Spinal cord (tissue), 10 donors: ENCODE data around the gene LYSMD2. TPM values are rescaled to one million over a fixed set of nuclear protein-coding genes. Genes with fewer than 3 reads are reported as not detected.

ENCODE experiments used
- DNase-seq, 6 donors: peaks; one replicate each; pipeline versions ENCODE4 v3.0.0 to v3.0.0-alpha.2; 2013 to 2015; ENCODE audit warnings: low spot score in 6 of 6, low read depth in 4 of 6
- H3K27ac ChIP-seq: one replicate; pipeline ENCODE4 v1.5.1; 2013; ENCODE audit warnings: low read depth, low read length, control low read depth
- H3K27me3 ChIP-seq: one replicate; pipeline ENCODE4 v1.6.1; 2013; ENCODE audit warnings: low read length; ENCODE audit not compliant: control insufficient read depth, insufficient read depth
- H3K36me3 ChIP-seq: one replicate; pipeline ENCODE4 v1.6.1; 2013; ENCODE audit warnings: low read length; ENCODE audit not compliant: control insufficient read depth, insufficient read depth
- H3K4me1 ChIP-seq: one replicate; pipeline ENCODE4 v1.6.1; 2013; ENCODE audit warnings: low read length; ENCODE audit not compliant: control insufficient read depth, insufficient read depth
- H3K4me3 ChIP-seq: one replicate; pipeline ENCODE4 v1.5.1; 2013; ENCODE audit warnings: low read depth, low read length, control low read depth
- H3K9me3 ChIP-seq: one replicate; pipeline ENCODE4 v1.6.1; 2013; ENCODE audit warnings: low read length; ENCODE audit not compliant: control insufficient read depth, insufficient read depth
- WGBS: methylation state at CpG from one replicate; pipeline ENCODE4 v1.1.5; 2013; ENCODE audit warnings: missing lambda C conversion rate; ENCODE audit not compliant: insufficient coverage; 5-methylcytosine and 5-hydroxymethylcytosine counted together
- polyA plus RNA-seq, 2 donors: library from polyadenylated mRNA; unstranded; fragments of 120-200 nt; gene quantifications; one replicate each; pipeline ENCODE4 v1.2.1, GENCODE V29; 2013; ENCODE audit not compliant: insufficient read length in 2 of 2
- total RNA-seq, 2 donors: library from RNA; depleted of rRNA in 1 of 2; stranded (reverse); fragments of 120-200 nt in 1 of 2; fragments of >200 nt in 1 of 2; gene quantifications; one replicate each; pipeline versions ENCODE4 v1.2.3 to v1.2.4, GENCODE V29; 2013 to 2014
- donor health status: healthy.

The LYSMD2 gene
- total and polyA plus RNA-seq, 4 donors: 10.7 to 23.8 (median 23.6) TPM

- H3K4me3 ChIP-seq: no peak overlapping the region
- H3K4me1 ChIP-seq: no peaks in the 10 kb centered on the region
- H3K9me3 ChIP-seq: no peaks in the 10 kb centered on the region
- DNase-seq: no peak
- H3K27me3 ChIP-seq: no peaks in the 10 kb centered on the region
- no peak overlapping the region for H3K27ac ChIP-seq
- H3K36me3 ChIP-seq: no peaks in the 10 kb centered on the region
- WGBS: no CpG with 5 or more reads among the region's 1 CpG
Measured at GRCh38 chr15:51724673-51725072, 12.8 kb downstream of the LYSMD2 start.

- Histone ChIP-seq H3K9me3 (no peaks in the 10 kb centered on the region), H3K27ac (no peak overlapping the region), H3K4me3 (no peak overlapping the region), H3K36me3 (no peaks in the 10 kb centered on the region), H3K27me3 (no peaks in the 10 kb centered on the region), H3K4me1 (no peaks in the 10 kb centered on the region)
- no peak for DNase-seq
- no CpG with 5 or more reads among the region's 2 CpGs for WGBS
Measured at GRCh38 chr15:51724199-51724598, 13.3 kb downstream of the LYSMD2 start.

- H3K27me3 ChIP-seq: no peaks in the 10 kb centered on the region
- no peak overlapping the region for H3K27ac ChIP-seq
- DNase-seq: no peak
- H3K4me3 ChIP-seq: no peak overlapping the region
- H3K36me3 ChIP-seq: peaks cover 3% of the 10 kb centered on the region
- 77% methylated on average over 2 of the region's 5 CpGs for WGBS
- no peaks in the 10 kb centered on the region for H3K4me1 ChIP-seq
- H3K9me3 ChIP-seq: no peaks in the 10 kb centered on the region
Measured at GRCh38 chr15:51721199-51721960, 16.1 kb downstream of the LYSMD2 start.

- H3K36me3 ChIP-seq: peaks cover 10% of the 10 kb centered on the region
- no peak overlapping the region for H3K4me3 ChIP-seq
- H3K27me3 ChIP-seq: no peaks in the 10 kb centered on the region
- H3K4me1 ChIP-seq: no peaks in the 10 kb centered on the region
- WGBS: 81% methylated on average over 3 of the region's 8 CpGs
- H3K27ac ChIP-seq: no peak overlapping the region
- H3K9me3 ChIP-seq: no peaks in the 10 kb centered on the region
- no peak for DNase-seq
Measured at GRCh38 chr15:51720201-51720995, 17.1 kb downstream of the LYSMD2 start.

GRCh38 chr15:51718746-51719145 is 18.7 kb downstream of the LYSMD2 start:
- Histone ChIP-seq H3K9me3 (no peaks in the 10 kb centered on the region), H3K4me1 (no peaks in the 10 kb centered on the region), H3K27me3 (no peaks in the 10 kb centered on the region), H3K36me3 (peaks cover 18% of the 10 kb centered on the region), H3K27ac (no peak overlapping the region), H3K4me3 (no peak overlapping the region)
- WGBS: 33% methylated on average over 1 of the region's 3 CpGs
- no peak for DNase-seq

GRCh38 chr15:51718219-51718618 is 19.2 kb downstream of the LYSMD2 start:
- Histone ChIP-seq H3K9me3 (no peaks in the 10 kb centered on the region), H3K36me3 (peaks cover 20% of the 10 kb centered on the region), H3K4me1 (no peaks in the 10 kb centered on the region), H3K4me3 (no peak overlapping the region), H3K27ac (no peak overlapping the region), H3K27me3 (no peaks in the 10 kb centered on the region)
- no peak for DNase-seq
- WGBS: 50% methylated on average over 3 of the region's 4 CpGs

GRCh38 chr15:51714911-51715310 is 22.5 kb downstream of the LYSMD2 start:
- Histone ChIP-seq H3K27ac (no peak overlapping the region), H3K4me1 (no peaks in the 10 kb centered on the region), H3K4me3 (no peak overlapping the region), H3K36me3 (peaks cover 28% of the 10 kb centered on the region), H3K9me3 (no peaks in the 10 kb centered on the region), H3K27me3 (no peaks in the 10 kb centered on the region)
- 71% methylated on average over 1 of the region's 1 CpG for WGBS
- peak in 1 of 6 donors; percentile 7 for DNase-seq

GRCh38 chr15:51714162-51714561 is 23.3 kb downstream of the LYSMD2 start:
- no peak for DNase-seq
- no peaks in the 10 kb centered on the region for H3K4me1 ChIP-seq
- WGBS: no CpG with 5 or more reads among the region's 1 CpG
- no peak overlapping the region for H3K27ac ChIP-seq
- H3K4me3 ChIP-seq: no peak overlapping the region
- no peaks in the 10 kb centered on the region for H3K9me3 ChIP-seq
- no peaks in the 10 kb centered on the region for H3K27me3 ChIP-seq
- peaks cover 28% of the 10 kb centered on the region for H3K36me3 ChIP-seq

GRCh38 chr15:51709031-51709430 is 28.4 kb downstream of the LYSMD2 start:
- no peaks in the 10 kb centered on the region for H3K9me3 ChIP-seq
- no peak overlapping the region for H3K4me3 ChIP-seq
- DNase-seq: no peak
- H3K27ac ChIP-seq: no peak overlapping the region
- H3K36me3 ChIP-seq: peaks cover 21% of the 10 kb centered on the region
- no peaks in the 10 kb centered on the region for H3K27me3 ChIP-seq
- H3K4me1 ChIP-seq: no peaks in the 10 kb centered on the region
- WGBS: no CpG with 5 or more reads among the region's 5 CpGs

GRCh38 chr15:51708013-51708412 is 29.4 kb downstream of the LYSMD2 start:
- H3K9me3 ChIP-seq: no peaks in the 10 kb centered on the region
- no peaks in the 10 kb centered on the region for H3K4me1 ChIP-seq
- H3K27me3 ChIP-seq: no peaks in the 10 kb centered on the region
- 63% methylated on average over 4 of the region's 5 CpGs for WGBS
- H3K36me3 ChIP-seq: peaks cover 16% of the 10 kb centered on the region
- H3K27ac ChIP-seq: peak overlapping the region; percentile 0
- no peak overlapping the region for H3K4me3 ChIP-seq
- DNase-seq: peak in 1 of 6 donors; percentile 39
